SK-N-SH treated with all-trans-retinoic acid at 6 μM for 48 hours (cell line): ENCODE data around the gene NKAPL.

ENCODE experiments used
- ARNTL ChIP-seq: fragments of 450-650 bp; formaldehyde crosslinking; IDR thresholded peaks from 2 replicates; pipeline ENCODE4 v1.5.0; 2020; ENCODE audit warnings: low read depth, mild to moderate bottlenecking, moderate library complexity, borderline replicate concordance
- ISL1 ChIP-seq: fragments of 250-450 bp; sonication (Bioruptor Pico); IDR thresholded peaks from 2 replicates; pipeline ENCODE4 v2.1.2; 2022; ENCODE audit warnings: mild to moderate bottlenecking, moderate library complexity
- ZC3H10 ChIP-seq: fragments of 250-450 bp; sonication (Bioruptor Pico); IDR thresholded peaks from 2 replicates; pipeline ENCODE4 v1.5.1; 2021; ENCODE audit warnings: mild to moderate bottlenecking, moderate library complexity
- ZFP30 ChIP-seq: fragments of 450-650 bp; formaldehyde crosslinking; IDR thresholded peaks from 2 replicates; pipeline ENCODE4 v1.5.0; 2022; ENCODE audit warnings: mild to moderate bottlenecking, moderate library complexity
- TF ChIP-seq, protein P1 (sequence below): fragments of 250-450 bp; sonication (Bioruptor Pico); IDR thresholded peaks from 2 replicates; pipeline ENCODE4 v1.8.0; 2020; ENCODE audit warnings: mild to moderate bottlenecking, moderate library complexity, borderline replicate concordance

- TF ChIP-seq, protein P1, sequence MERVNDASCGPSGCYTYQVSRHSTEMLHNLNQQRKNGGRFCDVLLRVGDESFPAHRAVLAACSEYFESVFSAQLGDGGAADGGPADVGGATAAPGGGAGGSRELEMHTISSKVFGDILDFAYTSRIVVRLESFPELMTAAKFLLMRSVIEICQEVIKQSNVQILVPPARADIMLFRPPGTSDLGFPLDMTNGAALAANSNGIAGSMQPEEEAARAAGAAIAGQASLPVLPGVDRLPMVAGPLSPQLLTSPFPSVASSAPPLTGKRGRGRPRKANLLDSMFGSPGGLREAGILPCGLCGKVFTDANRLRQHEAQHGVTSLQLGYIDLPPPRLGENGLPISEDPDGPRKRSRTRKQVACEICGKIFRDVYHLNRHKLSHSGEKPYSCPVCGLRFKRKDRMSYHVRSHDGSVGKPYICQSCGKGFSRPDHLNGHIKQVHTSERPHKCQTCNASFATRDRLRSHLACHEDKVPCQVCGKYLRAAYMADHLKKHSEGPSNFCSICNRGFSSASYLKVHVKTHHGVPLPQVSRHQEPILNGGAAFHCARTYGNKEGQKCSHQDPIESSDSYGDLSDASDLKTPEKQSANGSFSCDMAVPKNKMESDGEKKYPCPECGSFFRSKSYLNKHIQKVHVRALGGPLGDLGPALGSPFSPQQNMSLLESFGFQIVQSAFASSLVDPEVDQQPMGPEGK (CRISPR knock-in tag) = no peak
- TF ChIP-seq ZC3H10 = no peak
- TF ChIP-seq ISL1 = no peak
- no peak for TF ChIP-seq ARNTL
- no peak for TF ChIP-seq ZFP30 (CRISPR knock-in tag)
Observed at GRCh38 chr6:28267695-28268059, 8.6 kb downstream of the NKAPL start.
